A549 treated with AZD9567 at 1 μM for 4 hours (cell line): ENCODE measurements around the gene BCL2A1. TPM values are rescaled to one million over a fixed set of nuclear protein-coding genes. Genes with fewer than 3 reads are reported as not detected.

ENCODE experiments used
- total RNA-seq: library from RNA; stranded (reverse); fragments of 200-300 nt; extraction: Qiagen RNA extraction; gene quantifications from 5 replicates; pipeline ENCODE4 v1.2.3, GENCODE V29; 2022; ENCODE audit not compliant: insufficient read depth

The BCL2A1 gene
- 9.5 to 11.6 TPM (median 10.0 TPM) in 5 replicates for total RNA-seq

DNA sequence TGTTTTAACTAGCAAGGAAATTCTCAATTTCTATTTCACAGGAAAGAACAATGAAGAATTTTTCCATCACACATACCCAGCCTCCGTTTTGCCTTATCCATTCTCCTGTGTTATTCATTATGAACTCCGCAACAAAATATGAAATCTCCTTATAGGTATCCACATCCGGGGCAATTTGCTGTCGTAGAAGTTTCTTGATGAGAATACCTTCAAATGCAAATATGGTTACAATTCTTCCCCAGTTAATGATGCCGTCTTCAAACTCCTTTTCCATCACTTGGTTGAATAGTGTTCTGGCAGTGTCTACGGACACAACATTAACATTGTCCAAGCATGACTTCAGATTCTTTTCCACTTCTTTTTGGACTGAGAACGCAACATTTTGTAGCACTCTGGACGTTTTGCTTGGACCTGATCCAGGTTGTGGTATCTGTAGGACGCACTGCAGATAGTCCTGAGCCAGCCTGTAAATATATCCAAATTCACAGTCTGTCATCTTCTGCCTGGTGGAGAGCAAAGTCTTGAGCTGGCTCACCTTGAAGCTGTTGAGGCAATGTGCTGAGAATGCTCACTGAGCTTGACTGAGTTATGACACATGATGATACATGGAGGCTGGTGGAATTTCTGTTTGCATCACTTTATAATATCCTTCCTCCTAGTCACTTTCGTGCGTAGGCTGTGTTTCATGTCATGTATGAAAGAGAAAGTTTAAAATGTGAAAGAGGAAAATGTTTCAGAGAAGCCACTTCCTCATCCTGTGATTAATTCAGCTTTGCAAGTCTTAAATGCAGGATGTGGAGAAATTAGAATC is at the start of gene BCL2A1:
TSS of gene BCL2A1 (minus strand) at position 573 of the 811 bp plus-strand sequence. CDS start at position 496, 77 bp downstream.

Other genes starting within 250 kb of the BCL2A1 start
- gene MTHFS, start 74.2 kb downstream of the BCL2A1 start, total RNA-seq = 77.5 to 97.1 TPM (median 80.9 TPM) in 5 replicates
- gene ZFAND6, start 88.5 kb upstream of the BCL2A1 start, total RNA-seq = 96.6 to 120 TPM (median 105 TPM) in 5 replicates
- gene FAH, start 181.8 kb upstream of the BCL2A1 start, total RNA-seq = 27.8 to 38.3 TPM (median 31.4 TPM) in 5 replicates